Measurements from ENCODE around the gene LGALS1.
A peak's percentile ranks its signal among the peaks of the same experiment; 100 is the strongest.

LGALS1 gene

DNA sequence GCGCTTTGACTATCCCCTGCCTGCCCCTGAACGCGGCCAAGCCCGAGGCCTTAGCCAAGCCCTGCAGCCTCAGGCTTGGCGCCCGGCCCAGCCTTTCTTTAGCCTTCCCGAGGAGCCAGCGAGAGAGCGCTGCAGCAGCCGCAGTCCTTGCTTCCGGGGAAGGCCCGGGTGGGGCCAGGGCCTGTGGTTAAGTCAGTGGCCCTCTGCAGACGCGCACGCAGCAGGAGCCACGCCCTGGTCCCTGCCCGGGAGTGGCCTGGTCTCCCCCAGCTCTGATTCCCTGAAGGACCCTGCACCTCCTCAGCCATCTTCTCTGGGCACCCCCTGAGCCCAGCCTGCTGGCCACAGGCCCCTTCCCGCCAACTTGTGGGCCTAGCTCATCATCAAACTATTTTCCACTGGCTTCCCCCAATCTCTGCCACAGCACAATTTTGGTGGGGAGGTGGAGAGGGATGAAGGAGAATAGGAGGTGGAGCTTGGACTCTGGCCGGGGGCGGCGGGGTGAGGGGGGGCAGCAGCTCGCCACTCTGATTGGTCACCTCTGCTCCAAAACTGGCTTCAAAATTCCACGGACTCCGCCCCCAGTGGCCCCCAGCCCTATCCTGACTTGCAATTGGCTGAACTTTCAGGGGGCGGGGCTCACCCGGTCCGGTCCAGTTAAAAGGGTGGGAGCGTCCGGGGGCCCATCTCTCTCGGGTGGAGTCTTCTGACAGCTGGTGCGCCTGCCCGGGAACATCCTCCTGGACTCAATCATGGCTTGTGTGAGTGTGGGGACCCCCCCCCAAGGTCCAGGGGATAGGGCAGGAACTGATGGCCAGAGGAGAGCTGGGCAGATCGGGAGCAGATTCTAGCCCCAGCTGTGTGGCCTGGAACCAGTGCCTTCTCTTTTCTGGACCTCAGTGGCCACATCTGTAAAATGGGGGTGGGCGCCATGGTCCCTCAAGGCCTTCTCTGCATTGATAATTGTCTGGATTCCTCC is at the start of gene LGALS1:
Gene LGALS1 (plus strand): TSS at position 686 of the 979 bp plus-strand sequence. CDS start 67 bp downstream, at position 753.
- peak; percentile 64 for DNase-seq

DNA sequence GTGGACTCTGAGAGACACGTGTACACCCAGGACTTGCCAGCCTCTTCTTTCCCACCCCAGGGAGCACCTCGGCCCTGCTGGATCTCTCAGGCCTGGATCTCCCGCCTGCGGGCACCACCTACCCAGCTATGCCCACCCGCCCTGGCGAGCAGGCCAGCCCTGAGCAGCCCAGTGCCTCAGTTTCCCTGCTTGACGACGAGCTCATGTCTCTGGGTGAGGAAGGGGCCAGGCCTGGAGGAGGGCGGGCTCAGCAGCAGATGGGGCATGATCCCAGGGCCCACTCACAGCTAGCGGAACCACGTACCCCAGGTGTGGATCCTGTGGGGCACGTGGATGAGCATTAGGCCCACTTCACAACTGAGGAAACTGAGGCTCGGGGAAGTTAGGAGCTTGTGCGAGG is 49.7 kb upstream of the LGALS1 start:
- no peak for DNase-seq

DNA sequence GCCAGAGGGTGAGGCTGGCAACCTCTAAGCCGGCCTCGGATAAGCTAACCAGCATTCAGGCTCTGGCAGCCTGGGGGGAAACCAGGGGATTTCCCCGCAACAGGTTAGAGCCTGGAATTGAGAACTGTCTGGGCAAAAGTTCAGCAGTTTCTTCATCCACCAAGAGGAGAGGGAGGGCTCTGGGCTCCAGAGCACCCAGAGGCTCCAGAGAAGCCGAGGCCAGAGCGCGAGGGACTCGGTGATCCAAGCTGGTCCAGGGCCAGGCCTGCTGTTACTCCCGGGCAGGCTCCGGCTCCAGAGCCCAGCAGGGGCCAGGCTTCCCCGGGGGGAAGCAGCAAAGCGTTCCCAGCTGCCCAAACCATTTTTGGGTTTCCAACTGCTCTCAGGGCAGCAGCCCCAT is 49.3 kb upstream of the LGALS1 start:
- no peak for DNase-seq

- DNase-seq, result no peak
These were observed 48.8 kb upstream of the LGALS1 start for GRCh38 chr22:37626556-37627075.

DNA sequence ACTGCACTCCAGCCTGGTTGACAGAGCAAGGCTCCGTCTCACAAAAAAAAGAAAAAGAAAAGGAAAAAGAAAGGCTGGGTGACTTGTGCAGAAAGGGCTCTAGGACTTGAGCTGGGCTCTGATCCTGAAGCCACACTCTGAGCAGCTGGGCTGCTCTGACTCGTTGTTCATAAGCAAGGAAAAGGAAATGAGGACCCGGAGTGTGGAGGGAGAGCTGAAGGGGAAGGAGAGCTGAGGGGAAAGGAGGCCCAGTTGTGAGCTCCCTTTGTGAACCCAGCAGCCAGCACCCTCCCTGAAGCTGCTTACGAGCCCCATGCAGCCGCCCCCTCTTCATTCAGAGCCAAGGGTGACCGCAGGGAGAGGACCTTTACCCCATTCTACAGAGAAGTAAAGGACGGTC is 48.3 kb upstream of the LGALS1 start:
- no peak for DNase-seq

DNA sequence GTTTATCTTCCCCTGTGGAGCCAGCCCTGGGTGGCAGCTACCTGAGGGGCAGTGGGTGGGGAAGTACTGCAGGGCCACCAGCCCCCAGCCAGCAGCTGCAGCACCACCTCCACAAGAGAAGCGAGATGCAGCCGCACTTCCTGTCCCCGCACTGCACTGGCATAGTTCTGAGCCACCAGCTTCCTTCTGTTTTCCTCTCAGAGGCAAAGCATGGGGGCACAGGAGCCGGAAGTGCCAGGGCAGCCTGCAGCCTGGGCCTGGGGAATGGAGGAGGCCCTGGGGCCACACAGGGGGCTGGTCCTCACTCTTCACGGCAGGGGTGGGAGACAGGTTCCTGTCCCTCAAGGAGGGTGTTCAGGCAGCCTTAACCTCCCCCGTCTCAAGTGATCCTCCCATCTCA is 47.9 kb upstream of the LGALS1 start:
- peak; percentile 55 for DNase-seq

- no peak for DNase-seq
These were observed 46.6 kb upstream of the LGALS1 start for GRCh38 chr22:37628830-37629229.

- no peak for DNase-seq
These were observed 45.5 kb upstream of the LGALS1 start for GRCh38 chr22:37629928-37630327.

GRCh38 chr22:37630839-37631435 is 44.5 kb upstream of the LGALS1 start:
- no peak for DNase-seq

DNA sequence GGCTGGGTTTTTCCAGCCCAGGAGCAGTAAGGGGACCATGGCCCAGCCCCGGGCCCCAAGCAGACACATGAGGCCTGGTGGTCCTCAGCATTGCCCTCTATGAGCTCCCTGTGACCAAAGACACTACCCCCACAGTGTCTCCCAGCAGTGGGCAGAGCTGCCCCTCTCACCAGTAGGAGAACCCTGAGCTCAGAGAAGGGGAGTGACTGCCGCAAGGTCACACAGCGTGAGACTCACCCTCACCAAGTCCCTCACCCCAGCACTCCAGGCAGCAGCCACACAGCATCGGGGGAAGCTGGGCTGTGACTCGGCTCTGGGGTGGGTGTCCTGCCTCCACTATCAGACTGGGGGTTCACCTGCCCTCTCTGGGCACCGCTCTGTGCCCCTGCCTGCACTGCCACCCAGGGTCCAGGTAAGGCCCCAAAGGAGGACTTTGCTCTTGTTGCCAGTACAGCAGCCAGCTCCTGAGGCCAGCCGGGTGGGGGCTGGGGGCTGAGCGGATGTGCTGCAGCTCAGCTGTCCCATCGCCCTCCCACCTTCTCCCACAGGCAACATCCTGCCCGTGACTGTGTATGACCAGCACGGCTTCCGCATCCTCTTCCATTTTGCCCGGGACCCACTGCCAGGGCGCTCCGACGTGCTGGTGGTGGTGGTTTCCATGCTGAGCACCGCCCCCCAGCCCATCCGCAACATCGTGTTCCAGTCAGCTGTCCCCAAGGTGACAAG is 43.8 kb upstream of the LGALS1 start:
- no peak for DNase-seq

- DNase-seq, result no peak
These were observed 43.0 kb upstream of the LGALS1 start for GRCh38 chr22:37632174-37633088.

- no peak for DNase-seq
These were observed 42.3 kb upstream of the LGALS1 start for GRCh38 chr22:37633089-37633624.

- peak; percentile 59 for DNase-seq
These were observed 41.6 kb upstream of the LGALS1 start for GRCh38 chr22:37633625-37634416.

GRCh38 chr22:37634417-37634924 is 41.0 kb upstream of the LGALS1 start:
- DNase-seq, result no peak

DNA sequence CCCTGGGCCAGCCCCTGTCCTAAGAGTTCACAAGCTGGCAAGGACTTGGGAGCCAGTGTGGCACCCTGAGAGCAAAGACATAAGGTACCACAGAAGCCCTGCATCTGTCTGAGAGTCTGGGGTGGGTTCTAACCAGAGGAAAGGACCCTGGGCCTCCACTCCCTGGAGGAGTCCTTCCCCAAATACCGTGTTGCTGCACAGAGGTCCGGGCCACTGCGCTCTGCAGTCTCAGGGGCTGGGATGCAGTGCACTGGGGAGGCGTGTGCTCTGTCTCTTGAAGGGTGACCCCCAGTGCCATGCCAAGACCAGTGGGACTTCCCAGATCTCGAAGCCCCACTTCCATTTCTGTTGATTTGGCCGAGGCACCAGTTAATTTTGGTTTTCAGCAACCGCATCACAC is 40.3 kb upstream of the LGALS1 start:
- DNase-seq, result no peak

- DNase-seq, result no peak
These were observed 39.1 kb upstream of the LGALS1 start for GRCh38 chr22:37636186-37636948.

GRCh38 chr22:37636949-37637273 is 38.5 kb upstream of the LGALS1 start:
- no peak for DNase-seq

DNA sequence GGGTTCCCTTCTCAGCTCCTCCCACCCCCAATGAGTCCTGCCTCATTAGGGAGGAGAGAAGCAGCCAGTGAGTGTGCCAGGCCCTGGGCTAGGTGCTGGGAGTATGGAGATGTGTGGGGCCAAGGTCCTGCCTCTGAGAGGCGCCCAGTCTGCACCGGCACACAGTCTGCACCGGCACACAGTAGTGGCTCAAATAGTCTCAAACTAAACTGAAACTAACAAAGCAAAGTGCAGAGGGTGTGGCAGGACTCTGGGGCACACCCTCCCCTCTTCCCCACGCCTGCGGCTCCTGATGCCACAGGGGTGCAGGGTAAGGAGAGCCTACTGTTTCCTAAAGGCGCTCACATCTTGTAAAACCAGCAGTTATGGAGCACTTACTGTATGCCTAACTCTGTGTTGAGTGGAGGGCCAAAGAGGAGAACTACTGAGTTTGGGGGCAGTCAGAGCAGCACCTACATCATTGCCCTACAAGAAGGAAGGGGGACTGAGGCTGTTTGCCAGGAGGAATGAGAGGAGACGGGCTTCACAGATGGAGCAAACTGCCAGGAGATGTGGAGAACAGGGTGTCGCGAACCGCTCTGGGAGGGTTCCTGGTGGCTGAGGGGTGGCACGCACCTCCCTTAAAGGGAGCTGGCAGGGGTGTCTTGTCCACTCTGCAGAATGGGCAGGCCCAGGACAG is 36.9 kb upstream of the LGALS1 start:
- DNase-seq, result no peak

DNA sequence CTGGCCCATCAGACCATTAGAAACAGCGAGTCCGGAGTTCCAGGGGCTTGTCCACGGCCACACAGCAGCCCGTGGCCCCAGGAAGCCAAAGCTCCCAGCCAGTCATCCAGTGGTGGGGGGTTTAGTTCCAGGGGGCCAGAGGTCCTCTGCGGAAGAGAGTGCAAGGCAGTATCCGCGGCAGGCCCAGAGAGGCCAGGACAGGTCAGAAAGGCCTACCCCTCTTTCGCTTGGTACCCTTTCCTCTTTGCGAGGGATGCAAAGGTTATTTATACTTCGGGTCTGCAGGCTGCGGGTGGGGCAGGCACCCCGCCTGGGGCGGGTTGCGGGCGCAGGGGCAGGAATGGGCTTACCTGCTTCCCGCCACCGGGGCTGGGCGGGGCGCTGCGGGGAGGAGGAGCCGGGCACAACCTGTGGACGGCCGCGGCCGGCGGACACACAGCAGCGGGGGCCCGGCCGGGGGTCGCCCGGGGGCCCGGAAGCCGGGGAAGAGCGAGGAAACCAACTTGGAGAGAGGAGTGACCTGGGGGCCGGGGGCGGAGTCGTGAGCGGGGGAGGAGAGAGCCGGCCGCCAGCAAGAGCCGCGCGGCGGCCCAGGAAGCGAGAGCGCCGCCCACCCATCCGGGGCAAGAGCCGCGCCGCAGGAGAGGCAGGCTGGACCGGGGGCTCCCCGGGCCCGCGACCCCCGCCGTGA is 36.2 kb upstream of the LGALS1 start, which contains the start of gene SH3BP1:
Gene SH3BP1 (plus strand): TSS at position 600 of the 691 bp plus-strand sequence. CDS start 119 bp downstream, outside the sequence.
- peak; percentile 62 for DNase-seq
